Activated CD4-positive, alpha-beta T cell treated with anti-CD3 and anti-CD28 coated beads for 1 hour (primary cell): ENCODE data around the gene C6.
"Not testable (repeated sequence)": the region's sequence is repeated elsewhere in the genome, so short reads cannot be mapped to it uniquely, and the experiment has no call there.

ENCODE experiments used
- DNase-seq: peaks from one replicate; pipeline ENCODE4 v3.0.0-alpha.2; 2020

Gene C6

DNA sequence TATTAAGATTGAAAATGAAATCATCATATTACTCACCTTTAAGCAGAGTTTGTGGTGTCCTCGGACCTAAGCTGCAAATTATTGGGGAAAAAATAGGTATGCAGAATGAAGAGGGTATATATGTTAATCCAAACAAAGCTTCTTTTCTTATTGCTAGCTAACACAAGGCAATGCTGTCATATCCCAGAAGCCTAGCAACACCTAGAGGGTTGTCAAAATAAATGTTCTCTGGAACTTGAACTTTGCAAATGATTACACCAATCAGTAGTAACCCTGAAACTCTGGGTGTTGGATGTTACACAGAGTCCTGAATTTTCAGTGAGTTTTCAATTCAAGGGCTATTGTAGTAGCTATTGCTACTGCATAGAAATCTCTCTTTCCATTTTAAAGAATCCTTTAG, at the start of gene C6:
Gene C6, minus strand, starts transcription at position 193 of the 400 bp plus-strand sequence. CDS start 10,302 bp downstream, outside the sequence.
- DNase-seq, result no peak

DNA sequence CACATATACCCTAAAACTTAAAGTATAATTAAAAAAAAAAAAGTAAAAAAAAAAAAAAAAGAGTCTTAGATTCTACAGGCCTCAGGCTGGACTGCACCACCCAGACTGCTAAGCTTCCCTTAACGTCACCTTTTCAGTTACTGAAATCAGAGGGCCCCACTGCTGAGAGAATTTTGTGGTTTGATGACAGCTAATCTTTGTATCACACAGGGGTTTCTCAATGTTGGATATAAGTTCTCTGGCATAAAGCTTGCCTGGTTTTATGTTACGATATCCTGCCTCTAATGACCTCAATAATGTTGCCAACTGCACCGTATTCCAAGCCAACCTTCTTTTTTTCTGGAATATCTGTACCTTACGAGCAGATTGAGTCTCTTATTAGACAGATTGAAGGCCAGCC, 43.1 kb upstream of the C6 start:
- DNase-seq, result no peak

DNA sequence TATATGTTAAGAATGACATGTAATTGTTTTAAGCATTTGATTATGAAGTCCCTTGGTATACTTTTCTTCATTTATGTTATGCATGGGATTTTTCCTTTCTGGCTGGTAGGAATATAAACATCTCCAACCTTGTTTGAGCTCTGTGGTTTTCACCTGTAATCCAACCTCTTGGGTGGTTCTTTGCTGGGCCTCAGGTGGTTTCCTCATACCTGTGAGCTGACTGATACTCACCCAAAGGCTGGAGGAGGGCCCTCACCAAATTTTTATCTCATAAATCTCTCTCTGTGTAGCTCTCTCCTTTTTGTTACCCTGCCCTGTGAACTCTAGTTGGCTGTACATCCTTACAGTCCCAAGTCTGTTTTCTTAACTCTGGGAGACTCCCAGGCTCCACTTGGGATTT, 39.8 kb upstream of the C6 start:
- no peak for DNase-seq

DNA sequence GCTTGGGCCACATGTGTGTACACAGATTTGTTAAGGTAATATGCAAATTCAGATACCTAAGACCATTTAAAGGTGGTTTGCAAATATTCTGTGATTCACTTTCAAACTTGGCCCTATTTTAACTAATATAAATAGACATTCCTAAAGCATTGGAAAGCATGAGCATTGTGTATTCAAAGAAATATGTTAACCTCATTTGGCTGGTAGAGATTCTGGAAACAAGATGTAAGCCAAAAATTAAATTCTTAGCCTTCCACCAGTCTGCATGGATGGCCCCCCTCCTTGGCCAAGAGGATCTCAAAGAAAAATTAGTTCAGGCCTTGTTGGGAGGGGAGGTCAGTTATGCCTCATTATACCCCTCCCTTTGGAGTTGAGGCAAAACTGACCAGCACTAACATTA, 38.7 kb upstream of the C6 start:
- DNase-seq, result no peak

DNA sequence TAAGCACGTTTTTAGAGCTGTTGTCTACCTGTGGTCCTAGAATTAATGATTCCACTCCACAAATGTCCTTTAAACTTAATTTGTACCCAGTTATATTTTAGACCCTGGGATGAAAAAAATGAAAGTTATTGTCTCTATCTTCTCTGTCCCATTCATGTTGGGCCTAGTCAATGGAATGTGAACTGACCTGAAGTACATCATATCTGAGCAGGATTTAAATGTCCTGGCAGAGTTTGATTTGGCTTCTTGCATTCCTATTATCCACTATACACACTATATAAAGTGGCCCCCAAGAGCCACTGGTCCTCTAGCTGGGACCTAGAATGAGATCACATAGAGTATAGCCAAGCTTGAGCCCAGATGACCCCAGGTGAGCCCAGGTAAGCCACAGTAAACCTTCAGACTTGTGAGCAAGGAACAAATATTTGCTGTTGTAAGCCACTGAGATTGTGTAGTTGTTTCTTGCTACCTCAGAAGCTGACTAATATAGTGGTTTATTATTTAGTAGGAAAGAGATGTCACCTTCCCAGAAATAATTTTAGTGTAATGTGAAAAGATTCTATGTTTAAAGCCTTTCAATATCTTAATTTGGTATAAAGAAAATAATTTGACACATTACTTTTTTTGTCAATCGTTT, 37.1 kb upstream of the C6 start:
- no peak for DNase-seq

DNA sequence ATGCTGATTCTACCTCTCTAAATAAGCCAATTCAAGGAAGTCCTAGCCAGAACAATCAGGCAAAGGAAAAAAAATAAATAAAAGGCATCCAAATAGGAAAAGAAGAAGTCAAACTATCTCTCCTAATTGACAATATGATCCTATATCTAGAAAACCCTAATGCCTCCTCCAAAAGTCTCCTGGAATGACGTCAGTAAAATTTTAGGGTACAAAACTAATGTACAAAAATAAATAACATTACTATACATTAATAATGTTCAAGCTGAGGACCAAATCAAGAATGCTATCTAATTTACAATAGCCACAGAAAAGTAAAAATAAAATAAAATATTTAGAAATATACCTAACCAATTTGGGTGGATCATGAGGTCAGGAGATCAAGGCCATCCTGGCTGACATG, 33.8 kb upstream of the C6 start:
- no peak for DNase-seq

DNA sequence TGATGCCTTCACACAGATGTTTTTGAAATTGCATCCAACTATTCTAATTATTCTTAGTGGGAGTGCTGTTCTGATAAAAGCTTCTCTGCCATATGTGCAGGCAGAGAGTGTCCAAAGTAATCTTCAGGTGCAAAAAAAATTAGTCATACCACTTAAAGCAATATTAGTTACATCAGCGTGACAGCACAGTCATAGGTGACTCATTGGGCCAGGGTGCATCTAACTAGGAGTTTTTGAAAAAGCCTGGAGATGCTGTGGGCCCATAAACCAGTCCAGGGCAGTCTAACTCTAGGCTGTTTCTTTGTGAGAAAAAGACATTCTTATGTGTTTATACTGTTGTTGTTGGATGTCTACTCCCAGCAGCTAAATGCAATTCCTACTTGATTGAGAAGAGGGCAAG, 33.0 kb upstream of the C6 start:
- no peak for DNase-seq

DNA sequence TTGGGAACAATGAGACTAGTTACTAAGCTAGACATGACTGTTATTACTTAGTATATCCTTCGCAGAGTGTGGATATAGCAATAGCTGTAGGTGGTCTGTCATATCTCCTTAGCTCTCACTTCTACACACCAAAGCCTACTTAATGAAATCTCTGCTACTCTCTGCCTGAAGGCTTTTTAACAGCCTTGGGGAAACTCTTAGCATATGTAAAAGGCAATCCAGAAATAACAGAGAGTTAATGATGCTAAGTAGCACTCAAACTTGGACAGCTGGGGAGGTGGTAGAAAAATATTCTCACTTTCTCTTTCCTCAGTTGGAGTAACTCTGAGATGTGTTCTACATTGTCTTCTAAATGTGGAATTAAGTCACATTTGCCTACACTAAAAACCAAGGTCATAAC, 30.2 kb upstream of the C6 start:
- no peak for DNase-seq

DNA sequence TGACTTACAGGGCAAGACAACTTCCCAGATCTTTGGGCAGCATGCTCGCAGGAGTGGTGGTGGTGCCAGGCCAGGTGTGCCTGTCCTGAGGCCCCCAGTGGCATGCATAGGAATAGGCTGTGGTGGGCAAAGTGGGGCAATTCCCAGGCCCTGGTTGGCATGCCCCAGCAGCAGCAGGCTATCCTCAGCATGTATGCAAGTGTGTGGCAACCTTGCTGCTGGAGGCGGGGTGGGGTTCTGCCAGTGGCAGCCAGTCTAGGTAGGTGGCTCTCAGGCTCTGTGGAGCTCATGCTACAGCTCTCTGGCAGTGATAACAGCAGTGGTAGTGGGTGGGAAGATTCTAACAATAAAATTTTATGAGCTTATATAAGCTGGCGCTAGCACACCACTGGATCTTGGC, 27.7 kb upstream of the C6 start:
- no peak for DNase-seq

DNA sequence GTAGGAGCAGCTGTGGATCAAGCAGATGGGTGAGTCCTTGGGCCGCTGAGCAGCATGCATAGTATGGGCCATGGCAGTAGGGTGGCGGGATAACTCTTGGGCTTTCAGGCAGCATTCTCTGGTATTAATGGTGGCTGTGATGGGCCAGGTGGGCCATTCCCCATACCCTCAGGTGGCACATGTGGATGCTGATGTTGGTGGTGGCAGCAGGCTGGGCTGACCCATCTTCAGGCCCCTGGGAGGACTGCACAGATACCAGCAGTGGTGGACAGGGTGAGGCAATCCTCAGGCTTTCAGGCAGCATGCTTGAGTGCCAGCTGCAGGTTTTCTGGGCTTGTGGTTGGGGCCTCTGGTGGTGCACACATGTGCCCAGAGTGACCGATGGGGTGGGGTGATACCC, 27.1 kb upstream of the C6 start:
- no peak for DNase-seq

DNA sequence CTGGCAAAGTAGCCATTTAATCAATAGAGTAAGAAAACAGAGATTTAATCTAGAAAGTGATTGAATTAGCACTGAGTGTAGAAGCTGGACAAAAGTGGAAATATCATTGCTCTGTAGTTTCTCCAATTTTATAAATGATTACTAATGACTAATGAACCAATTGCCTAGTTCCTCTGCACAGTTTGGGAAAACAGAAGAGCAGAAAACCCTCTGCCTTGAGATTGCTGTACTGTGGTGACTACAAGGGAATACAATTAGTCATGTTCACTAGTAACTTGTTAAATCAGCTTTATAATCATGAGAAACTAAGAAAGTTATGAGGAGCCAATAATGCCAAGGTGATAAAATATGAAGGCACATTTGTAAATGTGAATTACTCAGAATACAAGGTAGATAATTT, 21.1 kb upstream of the C6 start:
- no peak for DNase-seq

DNA sequence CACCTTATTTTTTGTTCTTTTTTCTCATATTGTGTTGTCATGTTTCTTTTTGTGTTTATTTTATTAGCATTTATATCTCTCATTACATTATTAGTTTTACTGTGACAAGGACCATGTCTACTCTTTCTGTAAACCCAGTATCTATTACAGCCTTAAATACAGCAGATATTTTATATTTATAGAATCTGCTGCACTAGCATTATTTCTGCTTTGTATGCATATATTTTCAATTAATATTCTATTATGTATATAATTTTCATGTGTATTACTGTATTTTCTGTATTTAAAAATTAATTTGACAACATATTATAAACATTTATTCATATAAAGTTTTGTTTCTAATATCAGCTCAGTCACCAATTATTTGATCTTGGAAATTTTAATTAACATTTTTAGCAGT, 19.5 kb upstream of the C6 start:
- DNase-seq, result no peak

DNA sequence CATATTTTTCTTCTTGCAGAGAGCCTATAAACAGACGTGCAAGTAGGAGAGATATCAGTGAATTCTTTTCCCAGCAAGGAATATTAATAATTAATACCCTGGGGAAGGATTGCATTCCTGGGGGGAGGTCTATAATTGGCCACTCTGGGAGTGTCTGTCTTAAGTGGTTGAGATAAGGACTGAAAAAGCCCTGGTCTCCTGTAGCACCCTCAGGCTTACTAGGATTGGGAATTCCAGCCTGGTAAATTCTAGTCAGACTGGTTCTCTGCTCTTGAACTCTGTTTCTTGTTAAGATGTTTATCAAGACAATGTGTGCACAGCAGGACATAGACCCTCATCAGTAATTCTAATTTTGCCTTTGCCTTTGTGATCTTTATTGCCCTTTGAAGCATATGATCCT, 16.9 kb upstream of the C6 start:
- not testable (repeated sequence) for DNase-seq

DNA sequence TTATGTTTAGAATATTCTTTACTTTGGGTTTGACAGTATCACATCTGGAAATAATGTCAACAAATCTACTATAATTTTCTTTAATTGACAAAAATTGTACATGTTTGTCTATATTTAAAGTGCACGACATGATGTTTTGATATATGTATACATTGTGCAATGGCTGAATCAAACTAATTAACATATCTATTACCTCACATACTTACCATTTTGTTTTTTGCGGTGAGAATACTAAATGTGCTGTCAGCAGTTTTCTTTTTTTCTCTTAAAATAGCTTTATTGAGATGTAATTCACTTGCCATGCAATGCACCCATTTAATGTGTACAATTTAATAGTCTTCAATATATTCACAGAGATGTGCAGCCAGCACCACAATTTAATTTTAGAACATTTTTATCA, 10.6 kb upstream of the C6 start:
- no peak for DNase-seq

- no peak for DNase-seq
Measured at GRCh38 chr5:41219658-41220269, 6.4 kb upstream of the C6 start.

- DNase-seq, result no peak
Measured at GRCh38 chr5:41218929-41219657, 5.8 kb upstream of the C6 start.

DNA sequence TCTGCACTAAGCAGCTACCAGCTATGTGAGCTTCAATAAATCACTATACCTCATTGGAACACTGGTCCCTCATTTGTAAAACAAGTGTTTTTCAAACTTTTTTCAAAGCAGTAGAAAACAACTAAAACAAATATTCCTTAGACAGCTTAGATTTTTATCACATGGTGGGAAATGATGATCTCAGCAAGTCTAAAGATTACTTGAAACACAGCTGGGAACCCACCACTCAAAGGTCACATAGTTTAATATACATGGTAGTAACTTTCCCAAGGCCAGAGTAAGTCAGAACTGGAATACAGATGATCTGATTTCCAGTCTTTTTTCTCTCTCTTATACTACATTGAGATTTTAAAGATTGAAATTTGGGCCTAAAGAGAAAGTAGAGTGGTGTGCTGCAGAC, 850 bp upstream of the C6 start:
- no peak for DNase-seq

GRCh38 chr5:41212935-41213334, 397 bp downstream of the C6 start:
- no peak for DNase-seq

DNA sequence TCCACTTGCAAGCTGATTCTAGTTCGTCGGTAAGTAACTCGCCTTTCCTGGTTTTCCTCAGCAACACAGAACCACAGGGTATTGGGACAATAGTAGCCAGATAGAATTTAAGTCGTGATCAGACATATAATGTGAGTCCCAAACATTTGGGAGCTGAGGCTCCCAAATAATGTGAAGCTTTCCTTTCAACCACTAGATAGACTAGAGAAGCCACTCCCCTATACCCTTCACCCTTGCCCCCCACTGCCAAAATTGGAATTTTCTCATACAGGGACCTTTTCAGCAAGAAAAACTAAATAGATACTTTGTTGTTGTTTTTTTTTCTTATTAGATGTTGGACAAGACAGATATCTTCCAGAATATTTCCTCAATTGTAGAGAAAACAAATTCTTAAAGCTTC, 1.9 kb downstream of the C6 start:
- no peak for DNase-seq

DNA sequence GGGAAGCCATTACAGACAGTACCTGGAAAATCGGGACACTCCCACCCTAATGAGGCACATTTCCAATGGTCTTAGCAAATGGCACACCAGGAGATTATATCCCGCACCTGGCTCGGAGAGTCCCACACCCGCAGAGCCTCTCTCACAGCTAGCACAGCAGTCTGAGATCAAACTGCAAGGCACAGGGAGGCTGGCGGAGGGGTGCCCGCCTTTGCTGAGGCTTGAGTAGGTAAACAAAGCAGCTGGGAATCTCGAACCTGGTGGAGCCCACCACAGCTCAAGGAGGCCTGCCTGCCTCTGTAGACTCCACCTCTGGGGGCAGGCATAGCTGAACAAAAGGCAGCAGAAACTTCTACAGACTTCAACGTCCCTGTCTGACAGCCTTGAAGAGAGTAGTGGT, 7.9 kb downstream of the C6 start:
- DNase-seq, result not testable (repeated sequence)

DNA sequence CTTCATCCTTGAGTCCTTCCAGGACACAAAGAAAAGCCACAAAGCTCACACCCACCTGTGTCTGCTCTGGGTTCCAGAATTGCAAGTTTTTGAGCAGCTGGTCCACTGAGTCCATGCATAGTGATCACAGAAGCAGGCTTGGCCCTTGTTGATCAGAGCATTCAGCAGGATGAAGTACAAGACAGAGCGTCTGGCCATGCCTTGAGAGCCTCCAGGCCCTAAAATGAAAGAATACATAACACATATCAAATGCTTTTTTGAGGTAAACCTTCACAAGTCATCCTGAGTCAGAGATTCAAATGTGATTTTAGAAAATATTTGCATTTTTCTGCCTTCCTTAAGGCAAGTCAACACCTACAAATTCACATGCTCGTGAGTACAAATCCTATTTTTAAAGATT, 10.3 kb downstream of the C6 start:
- no peak for DNase-seq

DNA sequence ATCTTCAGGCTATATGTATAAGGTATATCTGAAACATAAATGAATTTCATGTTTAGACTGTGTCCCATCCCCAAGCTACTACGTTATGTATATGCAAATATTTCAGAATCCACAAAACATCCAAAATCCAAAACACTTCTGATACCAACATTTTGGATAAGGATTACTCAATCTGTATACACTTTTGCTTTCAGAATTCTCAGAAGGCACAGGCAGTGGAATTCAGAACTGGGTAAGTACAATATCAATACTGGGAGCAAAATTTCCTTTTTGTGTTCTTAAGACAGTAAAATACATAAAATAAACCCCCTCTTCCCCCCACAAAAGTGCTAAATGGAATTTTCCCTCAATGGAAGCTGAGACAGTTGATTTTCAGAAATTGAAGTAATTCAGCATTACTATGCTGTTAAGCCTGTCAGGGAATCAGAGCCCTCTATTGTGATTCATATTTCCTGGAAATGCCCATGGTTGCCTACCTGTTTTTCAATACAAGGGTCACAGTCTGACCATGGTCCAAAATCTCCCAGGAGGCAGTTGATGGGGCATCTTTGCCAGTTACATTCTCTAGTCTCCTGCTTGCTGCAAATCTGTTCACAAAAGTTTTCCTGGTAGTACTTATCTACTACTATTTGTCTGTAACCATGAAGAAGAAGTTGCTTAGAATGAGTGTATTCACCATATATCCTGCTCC, 12.1 kb downstream of the C6 start:
- DNase-seq, result no peak

- no peak for DNase-seq
Measured at GRCh38 chr5:41200506-41200905, 12.8 kb downstream of the C6 start.

GRCh38 chr5:41199660-41200059, 13.7 kb downstream of the C6 start:
- no peak for DNase-seq
